ENCODE data around the gene INPP5A. TPM values are rescaled to one million over a fixed set of nuclear protein-coding genes. Genes with fewer than 3 reads are reported as not detected.

The INPP5A gene
- total RNA-seq, 1 donor from 2014 or later, result 29.5 TPM

GRCh38 chr10:132776821-132777220 lies 239.2 kb downstream of the INPP5A start:
- Histone ChIP-seq H3K27me3 (ENCODE audit: control insufficient read depth, insufficient read depth, low read length) (no peaks in the 10 kb centered on the region), H3K36me3 (ENCODE audit: control insufficient read depth, insufficient read depth, low read length) (peaks cover 2% of the 10 kb centered on the region), H3K4me3 (ENCODE audit: low read depth, low read length) (no peak overlapping the region)
- no peak for TF ChIP-seq CTCF (IDR thresholded peaks at IDR 0.05; ENCODE audit: insufficient read depth, low read length, severe bottlenecking)
- no peak for DNase-seq (ENCODE audit: low read depth)
- no peak for FAIRE-seq

GRCh38 chr10:132777441-132777840 lies 239.9 kb downstream of the INPP5A start:
- Histone ChIP-seq H3K27me3 (ENCODE audit: control insufficient read depth, insufficient read depth, low read length) (no peaks in the 10 kb centered on the region), H3K4me3 (ENCODE audit: low read depth, low read length) (no peak overlapping the region), H3K36me3 (ENCODE audit: control insufficient read depth, insufficient read depth, low read length) (peaks cover 2% of the 10 kb centered on the region)
- FAIRE-seq, result no peak
- no peak for TF ChIP-seq CTCF (IDR thresholded peaks at IDR 0.05; ENCODE audit: insufficient read depth, low read length, severe bottlenecking)
- DNase-seq (ENCODE audit: low read depth), result no peak

GRCh38 chr10:132779549-132780294 lies 242.1 kb downstream of the INPP5A start:
- FAIRE-seq (no peak), DNase-seq (ENCODE audit: low read depth) (no peak)
- peaks cover 2% of the 10 kb centered on the region for H3K36me3 ChIP-seq (ENCODE audit: control insufficient read depth, insufficient read depth, low read length)
- H3K4me3 ChIP-seq (ENCODE audit: low read depth, low read length), result no peak overlapping the region
- peaks cover 2% of the 10 kb centered on the region for H3K27me3 ChIP-seq (ENCODE audit: control insufficient read depth, insufficient read depth, low read length)
- no peak for TF ChIP-seq CTCF (IDR thresholded peaks at IDR 0.05; ENCODE audit: insufficient read depth, low read length, severe bottlenecking)

GRCh38 chr10:132780356-132780755 lies 242.8 kb downstream of the INPP5A start:
- H3K36me3 ChIP-seq (ENCODE audit: control insufficient read depth, insufficient read depth, low read length), result peaks cover 2% of the 10 kb centered on the region
- peaks cover 2% of the 10 kb centered on the region for H3K27me3 ChIP-seq (ENCODE audit: control insufficient read depth, insufficient read depth, low read length)
- TF ChIP-seq CTCF (IDR thresholded peaks at IDR 0.05; ENCODE audit: insufficient read depth, low read length, severe bottlenecking), result no peak
- DNase-seq (ENCODE audit: low read depth) (no peak), FAIRE-seq (no peak)
- no peak overlapping the region for H3K4me3 ChIP-seq (ENCODE audit: low read depth, low read length)

- TF ChIP-seq CTCF (IDR thresholded peaks at IDR 0.05; ENCODE audit: insufficient read depth, low read length, severe bottlenecking), result no peak
- peaks cover 2% of the 10 kb centered on the region for H3K36me3 ChIP-seq (ENCODE audit: control insufficient read depth, insufficient read depth, low read length)
- peaks cover 6% of the 10 kb centered on the region for H3K27me3 ChIP-seq (ENCODE audit: control insufficient read depth, insufficient read depth, low read length)
- DNase-seq (ENCODE audit: low read depth), result no peak
- no peak for FAIRE-seq
- no peak overlapping the region for H3K4me3 ChIP-seq (ENCODE audit: low read depth, low read length)
Measured at GRCh38 chr10:132781556-132781955, 244.0 kb downstream of the INPP5A start.

Measured in bronchial epithelial cell (primary cell).